Ishikawa (cell line): ENCODE measurements around the gene MOBP.

Experiments used
- CEBPB ChIP-seq: IDR thresholded peaks from 2 replicates; pipeline ENCODE4 v1.6.1; 2012
- CREB1 ChIP-seq: IDR thresholded peaks from 2 replicates; pipeline ENCODE4 v1.6.1; 2012; ENCODE audit warnings: low read depth
- EGR1 ChIP-seq: IDR thresholded peaks from 2 replicates; pipeline ENCODE4 v1.6.1; 2012
- EP300 ChIP-seq: IDR thresholded peaks from 2 replicates; pipeline ENCODE4 v1.6.1; 2012; ENCODE audit warnings: borderline replicate concordance
- FOXM1 ChIP-seq: IDR thresholded peaks from 2 replicates; pipeline ENCODE4 v1.6.1; 2012; ENCODE audit warnings: low read depth, borderline replicate concordance
- MAX ChIP-seq: IDR thresholded peaks from 2 replicates; pipeline ENCODE4 v1.6.1; 2012
- NFIC ChIP-seq: IDR thresholded peaks from 2 replicates; pipeline ENCODE4 v1.6.1; 2012
- RAD21 ChIP-seq: IDR thresholded peaks from 2 replicates; pipeline ENCODE4 v1.6.1; 2012; ENCODE audit warnings: low read depth
- REST ChIP-seq: IDR thresholded peaks from 2 replicates; pipeline ENCODE4 v1.6.1; 2012; ENCODE audit warnings: low read depth, mild to moderate bottlenecking
- TAF1 ChIP-seq: IDR thresholded peaks from 2 replicates; pipeline ENCODE4 v1.6.1; 2012; ENCODE audit warnings: low read depth, mild to moderate bottlenecking
- TCF12 ChIP-seq: IDR thresholded peaks from 2 replicates; pipeline ENCODE4 v1.6.1; 2012; ENCODE audit warnings: low read depth
- TEAD4 ChIP-seq: IDR thresholded peaks from 2 replicates; pipeline ENCODE4 v1.6.1; 2012
- USF1 ChIP-seq: IDR thresholded peaks from 2 replicates; pipeline ENCODE4 v1.6.1; 2012
- YY1 ChIP-seq: IDR thresholded peaks from 2 replicates; pipeline ENCODE4 v1.6.1; 2012; ENCODE audit warnings: low read depth
- ZBTB7A ChIP-seq: IDR thresholded peaks from 2 replicates; pipeline ENCODE4 v1.6.1; 2012; ENCODE audit warnings: low read depth

MOBP gene

GRCh38 chr3:39528844-39529243, 61.4 kb downstream of the MOBP start:
- TF ChIP-seq EGR1: no peak
- no peak for TF ChIP-seq ZBTB7A

- TF ChIP-seq TEAD4: no peak
- TF ChIP-seq RAD21: no peak
- TF ChIP-seq TCF12: no peak
- TF ChIP-seq CREB1: no peak
- no peak for TF ChIP-seq REST
- TF ChIP-seq EGR1: no peak
- no peak for TF ChIP-seq TAF1
- TF ChIP-seq YY1: no peak
- TF ChIP-seq FOXM1: no peak
- TF ChIP-seq NFIC: no peak
- no peak for TF ChIP-seq USF1
- no peak for TF ChIP-seq EP300
- TF ChIP-seq CEBPB: no peak
- no peak for TF ChIP-seq MAX
- TF ChIP-seq ZBTB7A: no peak
These were observed 62.1 kb downstream of the MOBP start for GRCh38 chr3:39529577-39529976.

- TF ChIP-seq TAF1: no peak
- TF ChIP-seq MAX: no peak
- TF ChIP-seq CEBPB: no peak
- TF ChIP-seq TEAD4: no peak
- TF ChIP-seq TCF12: no peak
- no peak for TF ChIP-seq ZBTB7A
- no peak for TF ChIP-seq EGR1
- no peak for TF ChIP-seq EP300
- no peak for TF ChIP-seq REST
- no peak for TF ChIP-seq NFIC
- no peak for TF ChIP-seq YY1
- no peak for TF ChIP-seq CREB1
- no peak for TF ChIP-seq FOXM1
- no peak for TF ChIP-seq USF1
- no peak for TF ChIP-seq RAD21
These were observed 63.6 kb downstream of the MOBP start for GRCh38 chr3:39531066-39531465.

- TF ChIP-seq TEAD4 (no peak), ZBTB7A (no peak), USF1 (no peak), CREB1 (no peak), MAX (no peak), NFIC (no peak), RAD21 (no peak), FOXM1 (no peak), REST (no peak), TAF1 (no peak), EGR1 (no peak), CEBPB (no peak), TCF12 (no peak), YY1 (no peak), EP300 (no peak)
These were observed 64.2 kb downstream of the MOBP start for GRCh38 chr3:39531665-39532064.
